NCI-H748 (cell line): ENCODE data around the gene APC2.
"Not testable (repeated sequence)": the region's sequence is repeated elsewhere in the genome, so short reads cannot be mapped to it uniquely, and the experiment has no call there.

ENCODE experiments used
- DNase-seq: peaks from one replicate; lab custom pipeline; 2025; ENCODE audit not compliant: unreplicated experiment; lab: John Stamatoyannopoulos, UW

The APC2 gene

DNA sequence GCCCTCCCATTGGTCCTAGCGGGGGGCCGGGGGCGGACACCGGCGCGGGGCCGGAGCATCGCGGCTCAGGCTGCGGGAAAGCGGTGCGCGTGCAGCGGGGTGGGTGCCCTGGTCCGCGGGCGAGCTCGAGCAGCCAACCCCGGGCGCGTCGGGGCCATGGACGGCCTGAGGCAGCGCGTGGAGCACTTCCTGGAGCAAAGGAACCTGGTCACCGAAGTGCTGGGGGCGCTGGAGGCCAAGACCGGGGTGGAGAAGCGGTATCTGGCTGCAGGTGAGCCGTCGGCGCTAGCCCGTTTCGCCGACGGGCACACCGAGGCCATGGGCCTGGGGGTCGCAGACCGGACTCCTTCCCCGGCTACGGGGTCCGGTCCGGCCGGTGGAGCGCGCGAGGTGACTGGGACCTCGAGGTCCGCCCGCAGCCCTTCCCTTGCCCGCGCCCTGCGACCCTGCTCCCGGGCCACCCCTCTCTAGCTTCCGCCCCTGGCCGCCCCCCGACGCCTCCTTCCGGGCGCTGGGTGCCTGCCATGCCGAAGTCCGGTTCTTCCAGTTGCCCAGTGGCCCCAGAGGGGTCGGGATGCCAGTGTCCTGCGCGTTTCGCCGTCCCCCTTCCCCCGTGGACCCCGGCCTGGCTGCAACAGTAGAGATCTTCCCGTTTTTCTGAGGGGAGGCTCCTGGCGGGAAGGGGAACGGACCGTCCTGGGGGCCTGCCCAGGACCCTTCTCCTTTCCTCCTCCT, 41.4 kb downstream of the APC2 start, which contains the start of gene REEP6:
REEP6 (plus strand) TSS at position 68 of the 735 bp plus-strand sequence; CDS start at position 157, 89 bp downstream.
- DNase-seq, result no peak

DNA sequence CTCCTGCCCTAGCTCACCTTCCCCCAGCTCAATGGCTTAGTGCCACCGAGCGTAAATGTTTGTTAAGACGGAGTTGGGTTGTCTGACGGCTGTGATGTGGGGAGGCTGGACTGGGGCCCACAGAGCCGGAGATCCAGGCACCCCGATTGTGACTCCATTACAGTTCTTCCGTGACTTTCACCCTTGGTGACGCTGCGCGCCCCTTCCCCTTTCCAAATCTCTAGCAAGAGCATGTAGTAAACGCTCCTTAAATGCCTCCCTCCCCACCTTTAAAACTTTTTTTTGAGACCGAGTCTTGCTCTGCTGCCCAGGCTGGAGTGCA, 41.9 kb downstream of the APC2 start:
- no peak for DNase-seq

DNA sequence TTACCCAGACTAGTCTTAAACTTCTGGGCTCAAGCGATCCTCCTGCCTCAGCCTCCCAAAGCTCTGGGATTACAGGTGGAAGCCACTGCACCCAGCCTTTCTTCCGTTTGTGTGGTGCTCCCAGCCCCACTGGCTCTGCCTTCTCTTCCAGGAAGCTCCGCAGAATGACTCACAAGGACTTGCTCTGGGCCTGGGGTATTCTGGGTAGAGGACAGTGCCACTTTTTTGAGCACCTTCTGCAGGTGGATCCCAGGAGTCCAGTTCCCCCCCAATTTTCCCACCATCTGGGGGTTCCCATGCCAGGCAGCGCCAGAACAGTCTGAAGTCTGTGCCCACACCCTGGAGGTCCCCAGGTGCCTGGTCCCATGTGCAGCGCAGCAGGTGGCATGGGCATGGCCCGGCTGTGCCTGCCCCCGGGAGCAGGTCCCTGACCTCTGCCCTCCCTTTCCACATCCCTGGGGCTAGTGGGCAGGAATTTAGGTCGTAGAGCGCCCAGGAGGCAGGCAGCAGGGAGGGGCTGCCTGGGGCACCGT, 42.6 kb downstream of the APC2 start:
- DNase-seq, result no peak

DNA sequence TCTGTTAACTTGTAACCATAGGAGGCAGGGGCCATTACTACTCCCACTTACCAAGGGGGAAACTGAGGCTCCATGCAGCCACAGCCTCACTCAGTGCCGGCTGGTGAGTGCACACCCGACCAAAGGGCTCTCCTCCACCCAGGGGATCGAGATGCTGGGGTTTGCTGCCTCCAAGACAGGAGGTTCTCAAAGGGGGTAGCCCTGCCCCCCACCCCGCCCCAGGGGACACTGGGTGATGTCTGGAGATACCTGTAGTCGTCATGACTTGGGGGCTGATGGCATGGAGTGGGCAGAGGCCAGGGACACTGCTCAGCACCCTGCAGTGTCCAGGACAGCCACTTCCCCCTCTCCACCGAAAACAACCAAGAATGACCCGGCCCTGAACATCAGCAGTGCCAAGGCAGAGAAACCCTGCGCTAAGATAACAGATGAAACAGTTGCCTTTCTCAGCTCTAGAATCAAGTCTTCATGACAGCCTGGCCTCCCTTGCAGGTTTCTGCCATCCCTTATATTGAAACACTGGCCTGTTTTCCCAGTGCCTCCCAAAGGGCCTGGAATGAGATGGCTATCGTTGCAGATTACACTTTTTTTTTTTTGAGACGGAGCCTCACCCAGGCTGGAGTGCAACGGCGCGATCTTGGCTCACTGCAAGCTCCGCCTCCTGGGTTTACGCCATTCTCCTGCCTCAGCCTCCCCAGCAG, 44.3 kb downstream of the APC2 start:
- DNase-seq, result no peak

DNA sequence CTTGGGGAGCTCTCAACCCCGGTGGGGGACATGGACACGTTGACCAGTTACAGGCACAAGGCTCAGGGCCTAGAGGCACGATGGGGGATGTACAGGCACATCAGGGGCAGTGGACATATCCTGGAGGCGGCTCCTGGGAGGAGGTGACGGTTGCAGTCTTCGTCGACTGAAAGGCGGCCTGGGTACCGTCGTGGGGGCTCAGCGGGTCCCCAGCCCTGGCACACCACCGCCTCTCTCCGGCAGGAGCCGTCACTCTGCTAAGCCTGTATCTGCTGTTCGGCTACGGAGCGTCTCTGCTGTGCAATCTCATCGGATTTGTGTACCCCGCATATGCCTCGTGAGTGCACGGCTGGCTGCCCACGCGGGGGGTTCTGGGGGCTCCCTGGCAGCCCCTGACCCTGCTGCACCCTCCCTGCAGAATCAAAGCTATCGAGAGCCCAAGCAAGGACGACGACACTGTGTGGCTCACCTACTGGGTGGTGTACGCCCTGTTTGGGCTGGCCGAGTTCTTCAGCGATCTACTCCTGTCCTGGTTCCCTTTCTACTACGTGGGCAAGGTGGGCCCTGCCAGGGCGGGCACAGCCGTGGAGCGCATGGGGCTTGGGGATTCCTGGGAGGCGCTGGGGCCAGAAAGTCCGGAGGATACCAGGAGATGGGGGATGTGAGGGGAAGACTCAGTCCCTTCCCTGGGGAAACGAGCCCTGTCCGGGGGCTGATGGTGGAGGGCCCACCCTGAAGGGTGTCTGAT, 45.3 kb downstream of the APC2 start:
- no peak for DNase-seq

DNA sequence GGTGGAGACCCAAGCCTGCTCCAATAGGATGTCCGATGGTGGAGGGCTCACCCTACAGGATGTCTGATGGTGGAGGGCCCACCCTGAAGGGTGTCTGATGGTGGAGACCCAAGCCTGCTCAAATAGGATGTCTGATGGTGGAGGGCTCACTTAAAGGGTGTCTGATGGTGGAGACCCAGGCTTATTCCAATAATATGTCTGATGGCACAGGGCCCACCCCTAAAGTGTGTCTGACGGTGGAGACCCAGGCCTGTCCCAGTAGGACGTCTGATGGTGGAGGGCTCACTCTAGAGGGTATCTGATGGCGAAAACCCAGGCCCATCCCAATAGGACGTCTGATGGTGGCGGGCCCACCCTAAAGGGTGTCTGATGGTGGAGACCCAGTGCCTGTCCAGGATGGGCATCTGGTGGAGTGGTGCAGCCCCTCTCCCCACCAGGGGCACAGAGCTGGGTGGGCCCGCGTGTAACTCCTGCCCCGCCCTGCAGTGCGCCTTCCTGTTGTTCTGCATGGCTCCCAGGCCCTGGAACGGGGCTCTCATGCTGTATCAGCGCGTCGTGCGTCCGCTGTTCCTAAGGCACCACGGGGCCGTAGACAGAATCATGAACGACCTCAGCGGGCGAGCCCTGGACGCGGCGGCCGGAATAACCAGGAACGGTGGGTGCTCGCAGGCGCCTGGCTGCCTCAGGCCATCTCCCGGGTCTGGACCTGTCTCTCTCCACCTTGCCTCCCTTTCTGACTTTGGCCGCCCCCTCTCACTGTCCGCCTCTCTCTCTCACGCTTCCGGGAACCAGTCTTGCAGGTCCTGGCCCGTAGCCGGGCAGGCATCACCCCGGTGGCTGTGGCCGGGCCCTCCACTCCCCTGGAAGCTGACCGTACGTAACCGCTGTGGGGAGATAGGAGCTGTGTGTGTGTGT, 46.1 kb downstream of the APC2 start:
- DNase-seq, result no peak

DNA sequence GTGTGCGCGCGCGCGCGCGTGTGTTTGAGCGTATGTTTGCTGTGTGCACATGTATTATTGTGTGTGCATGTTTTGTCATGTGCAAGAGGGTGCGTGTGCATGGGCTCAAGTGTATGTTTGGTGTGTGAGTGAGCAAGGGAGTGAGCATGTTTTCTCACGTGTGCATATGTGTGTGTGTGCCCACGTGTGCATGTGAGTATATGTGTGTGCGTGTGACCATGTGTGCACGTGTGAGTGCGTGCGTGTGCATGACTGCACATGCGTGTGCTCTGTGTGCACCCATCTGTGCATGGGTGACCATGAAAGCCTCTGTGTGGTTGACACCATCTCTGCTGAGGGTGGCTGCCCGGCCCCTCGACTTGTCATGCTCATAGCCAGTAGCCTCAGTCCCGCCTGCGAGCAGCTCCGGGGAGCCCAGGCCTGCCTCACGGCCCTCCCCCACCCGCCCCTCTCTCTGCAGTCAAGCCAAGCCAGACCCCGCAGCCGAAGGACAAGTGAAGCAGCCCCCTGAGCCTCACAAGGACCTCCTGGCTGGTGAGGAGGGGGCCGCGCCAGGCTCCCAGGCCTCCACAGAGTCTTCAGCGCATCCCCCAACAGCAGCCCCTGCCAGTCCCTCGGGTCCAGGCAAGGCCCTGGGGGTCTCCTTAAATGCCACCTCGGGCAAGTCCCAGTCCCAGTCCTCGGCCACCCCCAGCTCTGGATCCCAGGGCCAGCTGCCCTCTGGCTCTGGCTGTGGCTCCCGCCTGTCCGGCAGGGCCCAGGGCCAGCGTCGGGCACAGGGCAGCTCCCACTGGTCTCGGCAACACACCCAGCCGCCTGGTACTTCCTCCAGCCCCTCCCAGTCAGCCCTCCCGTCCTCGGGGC, 47.0 kb downstream of the APC2 start:
- no peak for DNase-seq

DNA sequence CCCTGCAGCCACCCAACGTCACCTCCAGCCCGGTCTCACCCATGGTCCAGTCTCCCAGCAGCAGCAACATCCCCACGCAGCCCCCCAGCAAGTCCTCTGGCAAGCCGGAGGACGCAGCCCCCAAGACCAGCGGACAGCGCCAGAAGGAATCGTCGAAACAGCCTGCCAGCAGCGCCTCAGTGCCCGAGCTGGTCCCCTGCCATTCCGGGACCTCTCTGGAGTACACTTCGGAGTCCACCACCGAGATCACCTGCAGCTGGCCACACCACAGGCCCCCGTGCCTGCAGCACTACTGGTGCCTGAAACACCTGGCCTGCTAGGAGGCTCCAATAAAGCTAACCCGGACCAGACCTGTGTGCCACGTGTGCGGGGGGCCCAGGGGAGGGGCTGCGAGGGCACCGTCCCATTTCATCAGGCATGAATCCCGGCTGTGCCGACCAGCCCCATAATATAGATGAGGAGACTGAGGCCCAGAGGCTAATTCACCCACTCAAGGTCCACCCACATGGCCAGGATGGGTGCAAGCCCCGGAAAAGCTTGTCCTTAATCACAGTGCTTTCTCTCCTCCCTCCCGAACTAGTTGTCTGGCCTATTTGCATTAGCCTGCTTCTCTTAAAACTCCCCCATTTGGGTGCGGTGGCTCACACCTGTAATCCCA, 47.8 kb downstream of the APC2 start:
- no peak for DNase-seq

DNA sequence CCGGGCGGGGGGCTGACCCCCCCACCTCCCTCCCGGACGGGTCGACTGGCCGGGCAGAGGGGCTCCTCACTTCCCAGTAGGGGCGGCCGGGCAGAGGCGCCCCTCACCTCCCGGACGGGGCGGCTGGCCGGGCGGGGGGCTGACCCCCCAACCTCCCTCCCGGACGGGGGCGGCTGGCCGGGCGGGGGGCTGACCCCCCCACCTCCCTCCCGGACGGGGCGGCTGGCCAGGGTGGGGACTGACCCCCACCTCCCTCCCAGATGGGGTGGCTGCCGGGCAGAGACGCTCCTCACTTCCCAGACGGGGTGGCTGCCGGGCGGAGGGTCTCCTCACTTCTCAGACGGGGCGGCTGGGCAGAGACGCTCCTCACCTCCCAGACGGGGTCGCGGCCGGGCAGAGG, 49.3 kb downstream of the APC2 start:
- DNase-seq, result not testable (repeated sequence)

DNA sequence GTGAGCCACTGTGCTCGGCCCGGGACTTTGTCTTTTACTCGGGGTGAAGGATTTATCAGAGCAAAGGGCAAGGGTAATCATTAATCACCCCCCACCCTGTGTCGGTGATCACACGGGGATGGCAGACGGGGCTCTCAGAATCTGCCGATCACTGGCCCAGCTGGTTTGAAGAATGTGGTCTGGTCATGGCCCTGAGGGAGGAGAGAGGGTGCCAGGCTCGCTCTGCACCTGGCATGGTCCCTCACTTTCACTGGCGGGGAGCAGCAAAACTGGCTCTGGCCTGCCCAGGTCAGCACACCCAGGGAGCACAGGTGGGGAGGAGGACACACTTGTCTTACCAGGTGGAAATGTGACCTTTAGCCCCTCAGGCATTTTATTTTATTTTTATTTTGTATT, 51.3 kb downstream of the APC2 start:
- no peak for DNase-seq

DNA sequence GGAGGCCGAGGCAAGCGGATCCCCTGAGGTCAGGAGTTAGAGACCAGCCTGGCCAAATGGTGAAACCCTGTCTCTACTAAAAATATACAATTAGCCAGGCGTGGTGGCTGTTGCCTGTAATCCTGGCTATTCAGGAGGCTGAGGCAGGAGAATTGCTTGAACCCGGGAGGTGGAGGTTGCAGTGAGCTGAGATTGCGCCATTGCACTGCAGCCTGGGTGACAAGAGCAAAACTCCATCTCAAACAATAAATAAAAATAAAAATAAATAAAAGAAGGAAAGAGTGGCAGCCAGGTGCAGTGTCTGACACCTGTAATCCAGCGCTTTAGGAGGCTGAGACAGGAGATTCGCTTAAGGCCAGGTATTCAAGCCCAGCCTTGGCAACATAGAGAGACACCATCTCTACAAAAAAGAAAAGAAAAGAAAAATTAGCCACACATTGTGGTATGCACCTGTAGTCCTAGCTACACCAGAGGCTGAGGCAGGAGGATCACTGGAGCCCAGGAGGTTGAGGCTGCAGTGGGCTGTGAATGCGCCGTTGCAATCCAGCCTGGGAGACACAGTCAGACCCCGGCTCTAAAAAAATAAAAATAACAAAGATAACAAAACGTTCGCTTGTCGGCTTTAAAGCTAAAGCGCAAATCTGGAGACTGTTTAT, 52.6 kb downstream of the APC2 start:
- no peak for DNase-seq

DNA sequence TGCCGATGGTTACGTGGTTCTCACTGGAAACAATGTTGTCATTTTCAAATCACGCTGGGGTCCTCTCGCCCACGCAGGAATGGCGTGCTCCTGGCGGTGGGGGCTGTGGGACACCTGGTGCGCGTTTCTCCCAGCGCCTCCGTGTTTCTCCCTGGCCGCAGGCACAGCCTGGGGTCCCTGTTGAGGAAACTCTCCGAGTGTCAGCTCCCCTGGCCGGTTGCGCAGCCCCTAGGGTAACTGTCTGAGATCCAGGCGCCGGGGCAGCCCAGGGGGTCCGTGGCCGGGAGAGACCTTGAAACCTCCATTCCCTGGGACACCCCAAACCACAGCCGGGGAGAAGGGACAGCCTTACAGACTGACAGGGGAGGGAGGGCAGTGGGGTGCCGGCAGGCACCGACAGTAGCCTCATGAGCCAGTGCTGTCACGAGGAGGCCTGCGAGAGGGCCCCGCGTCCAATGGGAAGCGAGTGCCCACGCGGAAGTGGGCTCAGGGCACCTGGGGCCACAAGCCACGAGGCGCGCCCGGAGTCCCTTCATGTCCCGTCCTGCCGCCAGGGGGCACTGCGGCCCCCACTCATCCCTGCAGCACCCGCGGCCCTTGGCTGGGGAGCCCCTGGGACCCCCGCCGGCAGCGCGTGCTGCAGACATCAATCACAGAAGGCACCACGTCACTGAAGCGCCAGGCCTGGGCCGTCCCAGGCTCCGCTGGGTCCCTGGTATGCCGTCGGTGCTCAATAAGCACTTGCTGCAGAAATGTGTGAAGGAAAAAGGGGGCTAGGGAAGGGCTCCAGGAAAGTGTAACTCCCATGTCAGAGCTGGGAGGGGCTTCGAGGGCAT, 53.4 kb downstream of the APC2 start:
- DNase-seq, result peak; percentile 29

DNA sequence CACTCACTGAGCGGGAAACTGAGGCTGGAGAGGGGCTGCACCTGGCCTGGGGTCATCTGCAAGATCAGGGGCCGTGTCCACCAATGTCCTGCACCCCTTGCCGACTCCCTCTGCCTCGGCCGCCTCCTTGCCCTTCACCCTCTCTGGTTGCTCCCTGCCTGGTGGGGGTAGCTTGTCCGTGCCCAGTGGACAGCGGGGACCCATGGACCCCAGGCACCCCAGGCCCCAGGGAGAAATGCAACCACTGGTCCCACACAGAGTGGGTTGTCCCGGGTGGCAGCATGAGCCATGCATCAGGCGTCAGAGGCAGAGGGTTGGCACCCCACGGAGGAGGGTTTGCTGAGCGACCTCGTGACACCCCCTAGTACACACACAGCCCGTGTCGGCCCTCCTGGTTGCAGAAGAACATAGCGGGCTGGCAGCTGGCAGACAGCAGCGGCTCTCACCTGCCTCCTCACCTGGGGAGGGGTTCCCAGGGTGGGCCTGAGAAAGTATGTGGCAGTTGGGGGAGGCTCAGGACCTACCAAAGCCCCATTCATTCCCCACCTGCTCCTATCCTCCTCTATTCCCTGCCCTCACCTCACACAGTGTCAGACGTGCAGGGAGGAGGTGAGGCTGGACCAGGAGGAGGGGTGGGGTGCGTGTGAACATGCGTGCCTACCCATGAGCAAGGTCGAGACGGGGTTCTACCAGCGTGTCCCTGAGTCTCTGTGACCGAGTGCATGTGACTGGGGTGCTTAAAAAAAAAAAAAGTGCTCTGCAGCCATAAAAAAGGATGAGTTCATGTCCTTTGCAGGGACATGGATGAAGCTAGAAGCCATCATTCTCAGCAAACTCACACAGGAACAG, 54.2 kb downstream of the APC2 start:
- no peak for DNase-seq

DNA sequence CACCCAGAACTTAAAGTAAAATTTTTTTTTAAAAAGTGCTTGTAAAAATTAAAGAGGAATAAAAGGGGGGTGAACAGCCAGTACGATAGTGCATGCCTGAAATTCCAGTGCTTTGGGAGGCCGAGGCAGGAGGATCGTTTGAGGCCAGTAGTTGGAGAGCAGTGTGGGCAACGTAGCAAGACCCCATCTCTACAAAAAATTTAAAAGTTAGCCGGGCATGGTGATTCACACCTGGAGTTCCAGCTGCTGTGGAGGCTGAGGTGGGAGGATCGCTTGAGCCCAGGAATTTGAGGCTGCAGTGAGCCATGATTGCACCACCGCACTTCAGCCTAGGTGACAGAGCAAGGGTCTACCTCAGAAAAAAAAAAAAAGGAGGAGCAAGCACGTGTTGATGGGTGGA, 55.1 kb downstream of the APC2 start:
- no peak for DNase-seq

DNA sequence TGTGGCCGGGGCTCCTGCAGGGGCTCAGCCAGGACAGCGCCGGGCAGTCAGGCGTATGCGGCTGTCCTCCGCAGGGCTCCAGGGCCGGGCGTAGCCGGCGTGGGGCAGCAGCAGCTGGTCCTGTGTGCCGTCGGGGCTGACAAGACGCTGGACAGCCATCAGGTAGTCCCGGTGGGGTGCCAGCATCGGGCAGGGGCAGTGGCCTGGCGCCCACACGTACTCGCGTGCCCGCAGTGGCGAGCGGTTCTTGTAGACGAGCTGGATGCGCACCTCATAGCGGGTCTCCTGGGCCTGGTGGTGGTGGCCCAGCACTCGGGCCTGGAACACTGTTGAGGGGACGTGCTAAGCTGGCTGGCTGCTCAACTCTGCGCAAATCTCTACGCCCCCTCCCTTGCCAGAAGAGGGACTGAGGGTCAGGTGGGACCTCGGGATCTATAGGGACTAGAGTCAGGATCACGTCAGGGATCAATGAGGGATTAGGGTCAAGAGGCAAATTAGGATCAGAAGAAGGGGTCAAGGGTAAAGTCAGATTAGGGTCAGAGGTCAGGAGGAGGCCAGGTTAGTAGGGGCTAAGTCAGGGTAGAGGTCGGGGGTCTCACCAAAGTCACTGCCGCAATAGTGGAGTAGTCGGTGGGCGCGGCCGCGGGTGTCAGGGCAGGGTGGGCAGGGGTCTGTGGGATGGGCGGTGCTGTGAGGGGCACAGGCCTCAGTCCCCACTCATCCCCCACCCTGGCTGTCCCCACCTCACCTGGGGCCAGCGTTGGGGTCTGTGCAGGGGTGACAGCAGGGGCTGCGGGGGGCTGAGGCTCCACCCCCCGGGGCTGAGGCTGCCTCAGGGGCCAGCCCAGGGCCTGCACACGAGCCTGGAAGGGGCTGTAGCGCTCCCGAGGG, 56.3 kb downstream of the APC2 start:
- no peak for DNase-seq

DNA sequence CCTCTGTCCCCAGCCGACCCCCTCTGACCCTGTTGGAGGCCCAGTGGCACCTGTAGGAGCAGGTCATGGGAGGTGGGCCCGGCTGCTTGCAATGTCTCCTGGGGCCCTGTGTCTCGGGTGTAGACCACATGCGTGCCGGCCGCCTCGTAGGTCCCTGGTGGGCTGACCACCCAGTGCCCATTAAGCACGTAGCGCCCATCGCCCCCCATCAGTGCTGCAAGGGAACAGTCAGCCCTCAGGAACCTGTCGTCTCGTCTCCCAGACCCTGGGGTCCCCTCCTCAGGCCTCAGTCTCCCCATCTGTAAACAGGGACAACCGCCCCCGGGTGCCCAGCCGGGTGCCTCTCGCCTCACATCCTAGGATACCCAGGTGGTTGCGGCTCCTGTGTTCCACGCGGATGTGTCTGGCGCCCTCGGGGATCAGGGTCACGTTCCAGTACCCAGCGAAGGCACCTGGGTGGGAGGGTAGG, 57.3 kb downstream of the APC2 start:
- DNase-seq, result no peak
